D721Med (cell line): ENCODE data around the gene NBDY.

Experiments
- DNase-seq: peaks from one replicate; pipeline ENCODE4 v3.0.0; 2011; ENCODE audit warnings: low spot score; ENCODE audit not compliant: insufficient read length
- FAIRE-seq: peaks from 2 replicates; lab custom pipeline; 2011; peaks lifted over from hg19 to GRCh38; lab: Jason Lieb, UNC
- CTCF ChIP-seq: IDR thresholded peaks from 2 replicates; pipeline ENCODE4 v1.5.1; 2012; ENCODE audit warnings: mild to moderate bottlenecking, control low read depth; ENCODE audit not compliant: insufficient read depth; ENCODE audit errors: missing control alignments

The NBDY gene

GRCh38 chrX:56736219-56736618, 7.2 kb downstream of the NBDY start:
- FAIRE-seq, result no peak
- TF ChIP-seq CTCF, result no peak
- no peak for DNase-seq

- FAIRE-seq (no peak), DNase-seq (no peak)
- no peak for TF ChIP-seq CTCF
Observed at GRCh38 chrX:56738670-56739069, 9.6 kb downstream of the NBDY start.

GRCh38 chrX:56744996-56745395, 16.0 kb downstream of the NBDY start:
- FAIRE-seq, result no peak
- TF ChIP-seq CTCF, result no peak
- DNase-seq, result no peak

- DNase-seq (no peak), FAIRE-seq (no peak)
- TF ChIP-seq CTCF, result no peak
Observed at GRCh38 chrX:56746996-56747395, 18.0 kb downstream of the NBDY start.

GRCh38 chrX:56751071-56751470, 22.0 kb downstream of the NBDY start:
- FAIRE-seq (no peak), DNase-seq (no peak)
- no peak for TF ChIP-seq CTCF

- no peak for FAIRE-seq
- no peak for DNase-seq
- TF ChIP-seq CTCF, result no peak
Observed at GRCh38 chrX:56757327-56757726, 28.3 kb downstream of the NBDY start.

GRCh38 chrX:56758456-56758855, 29.4 kb downstream of the NBDY start:
- no peak for TF ChIP-seq CTCF
- FAIRE-seq, result no peak
- DNase-seq, result no peak
